B cell (primary cell): Measurements from ENCODE around the gene CAPZA2. TPM values are rescaled to one million over a fixed set of nuclear protein-coding genes. Genes with fewer than 3 reads are reported as not detected.
"Not testable (repeated sequence)": the region's sequence is repeated elsewhere in the genome, so short reads cannot be mapped to it uniquely, and the experiment has no call there.

Experiments used
- ATAC-seq: fragments of 200-7000 bp; cut with Tn5 transposase; one replicate; pipeline ENCODE4 v1.10.0; 2021; ENCODE audit warnings: low read depth, mild to moderate bottlenecking, moderate number of reproducible peaks, moderate library complexity
- CTCF ChIA-PET: fragments of 350-600 bp; sonication (Branson Sonifier 250); formaldehyde crosslinking; loops from one replicate; lab custom pipeline; 2021; ENCODE audit warnings: antibody characterized with exemption, inconsistent platforms; lab: Charles Lee
- POLR2A ChIA-PET: fragments of 350-600 bp; sonication (Branson Sonifier 250); formaldehyde crosslinking; loops from one replicate; lab custom pipeline; 2021; ENCODE audit warnings: antibody characterized with exemption; lab: Charles Lee
- DNase-seq: peaks from one replicate; pipeline ENCODE4 v3.0.0; 2013
- H2AFZ ChIP-seq: 2 replicates; pipeline ENCODE4 v1.6.1; 2012; ENCODE audit warnings: mild to moderate bottlenecking, low read depth, low read length; ENCODE audit not compliant: insufficient read depth, poor library complexity, severe bottlenecking
- H3K27ac ChIP-seq, 2 donors: 1 replicate in 1 of 2; 2 replicates in 1 of 2; pipeline ENCODE4 v1.5.1; 2012 to 2013; ENCODE audit warnings: low read length in 2 of 2, mild to moderate bottlenecking in 2 of 2, moderate library complexity in 1 of 2
- H3K27me3 ChIP-seq, 4 experiments: fragments of 200-600 bp in 1 of 4; sonication (generic) in 1 of 4; replicated peaks in 1 of 4; 1 replicate in 2 of 4; 2 replicates in 2 of 4; pipeline versions ENCODE4 v1.6.1 to v1.7.0; 2013 to 2016; ENCODE audit warnings: low read length in 3 of 4, mild to moderate bottlenecking in 2 of 4, mixed read lengths in 1 of 4, moderate library complexity in 1 of 4; ENCODE audit not compliant: insufficient read depth in 4 of 4, control insufficient read depth in 3 of 4; ENCODE audit errors: control extremely low read depth in 1 of 4
- H3K36me3 ChIP-seq, 2 experiments: replicated peaks in 1 of 2; 1 replicate in 1 of 2; 2 replicates in 1 of 2; pipeline versions ENCODE4 v1.6.1 to v1.7.1; 2013; ENCODE audit warnings: low read length in 1 of 2; ENCODE audit not compliant: insufficient read depth in 2 of 2, control insufficient read depth in 1 of 2; ENCODE audit errors: control extremely low read depth in 1 of 2, extremely low read depth in 1 of 2
- H3K4me1 ChIP-seq, 2 donors: fragments of 200-600 bp in 1 of 2; sonication (generic) in 1 of 2; 1 replicate in 1 of 2; 2 replicates in 1 of 2; pipeline versions ENCODE4 v1.5.1 to v1.6.1; 2013 to 2017; ENCODE audit warnings: low read length in 2 of 2; ENCODE audit not compliant: control insufficient read depth in 2 of 2, insufficient read depth in 2 of 2
- H3K4me2 ChIP-seq: replicated peaks from 2 replicates; pipeline ENCODE3; 2012; ENCODE audit warnings: mild to moderate bottlenecking, low read depth, low read length; ENCODE audit not compliant: poor library complexity, severe bottlenecking
- H3K4me3 ChIP-seq, 5 experiments: fragments of 200-600 bp in 1 of 5; sonication (generic) in 1 of 5; 1 replicate in 3 of 5; 2 replicates in 2 of 5; pipeline versions ENCODE4 v1.5.1 to v1.7.0; 2011 to 2016; ENCODE audit warnings: low read length in 4 of 5, mild to moderate bottlenecking in 4 of 5, low read depth in 2 of 5, control low read depth in 1 of 5, moderate library complexity in 1 of 5; ENCODE audit not compliant: insufficient read depth in 1 of 5; ENCODE audit errors: control extremely low read depth in 1 of 5, extremely low read depth in 1 of 5
- H3K79me2 ChIP-seq: fragments of 200-600 bp; sonication (generic); one replicate; pipeline ENCODE4 v1.6.0; 2016; ENCODE audit warnings: low read length; ENCODE audit not compliant: control insufficient read depth, insufficient read depth
- H3K9ac ChIP-seq: fragments of 200-600 bp; sonication (generic); 2 replicates; pipeline ENCODE4 v1.6.1; 2017; ENCODE audit warnings: mild to moderate bottlenecking, low read length, moderate library complexity
- H3K9me3 ChIP-seq, 3 donors: one replicate each; pipeline versions ENCODE4 v1.6.1 to v1.7.1; 2013; ENCODE audit warnings: low read length in 2 of 3; ENCODE audit not compliant: control insufficient read depth in 2 of 3, insufficient read depth in 1 of 3; ENCODE audit errors: control extremely low read depth in 1 of 3
- H4K20me1 ChIP-seq: 2 replicates; pipeline ENCODE4 v1.6.0; 2012; ENCODE audit warnings: mild to moderate bottlenecking, low read length; ENCODE audit not compliant: insufficient read depth, control insufficient read depth, poor library complexity, severe bottlenecking
- H3K27ac Mint-ChIP-seq: one replicate; pipeline ENCODE4 v1.8.0; 2021; ENCODE audit warnings: mixed read lengths
- H3K27me3 Mint-ChIP-seq: one replicate; pipeline ENCODE4 v1.8.0; 2021; ENCODE audit warnings: mixed read lengths
- H3K4me1 Mint-ChIP-seq: one replicate; pipeline ENCODE4 v1.8.0; 2021; ENCODE audit warnings: mixed read lengths
- H3K4me3 Mint-ChIP-seq: one replicate; pipeline ENCODE4 v1.8.0; 2021; ENCODE audit warnings: mixed read lengths
- H3K9me3 Mint-ChIP-seq: one replicate; pipeline ENCODE4 v1.8.0; 2022; ENCODE audit warnings: mixed read lengths; ENCODE audit not compliant: insufficient read depth
- EZH2 ChIP-seq: IDR thresholded peaks from 2 replicates; pipeline ENCODE4 v1.6.1; 2012; ENCODE audit warnings: borderline replicate concordance, low read depth, mild to moderate bottlenecking, moderate library complexity, low read length; ENCODE audit not compliant: insufficient read depth, poor library complexity, severe bottlenecking
- WGBS: methylation state at CpG from one replicate; pipeline ENCODE4 v1.1.5; 2013; ENCODE audit warnings: missing lambda C conversion rate; ENCODE audit not compliant: insufficient coverage; 5-methylcytosine and 5-hydroxymethylcytosine counted together
- intact Hi-C: fragments of 100-400 bp; cut with micrococcal nuclease; formaldehyde crosslinking; loops from one replicate; pipeline ENCODE4 v1.10.0; 2022
- polyA plus RNA-seq: library from polyadenylated mRNA; depleted of rRNA; stranded (reverse); fragments of >200 nt; gene quantifications from 2 replicates; pipeline ENCODE4 v1.2.3, GENCODE V29; 2012
- total RNA-seq, 2 donors: library from RNA; stranded (reverse); fragments of 120-200 nt in 1 of 2; gene quantifications; 1 replicate in 1 of 2; 2 replicates in 1 of 2; pipeline versions ENCODE4 v1.2.3 to v1.2.4, GENCODE V29; 2013 to 2022
- TF ChIP-seq, protein P1 (sequence below): fragments of 200-600 bp; IDR thresholded peaks from one replicate; pipeline ENCODE4 v1.8.0; 2022; ENCODE audit warnings: antibody characterized with exemption, mild to moderate bottlenecking

Gene CAPZA2
- total and polyA plus RNA-seq, 2 donors (not counting 1 experiment from before 2014, with no cell fraction given): 15.0 to 79.0 TPM

DNA sequence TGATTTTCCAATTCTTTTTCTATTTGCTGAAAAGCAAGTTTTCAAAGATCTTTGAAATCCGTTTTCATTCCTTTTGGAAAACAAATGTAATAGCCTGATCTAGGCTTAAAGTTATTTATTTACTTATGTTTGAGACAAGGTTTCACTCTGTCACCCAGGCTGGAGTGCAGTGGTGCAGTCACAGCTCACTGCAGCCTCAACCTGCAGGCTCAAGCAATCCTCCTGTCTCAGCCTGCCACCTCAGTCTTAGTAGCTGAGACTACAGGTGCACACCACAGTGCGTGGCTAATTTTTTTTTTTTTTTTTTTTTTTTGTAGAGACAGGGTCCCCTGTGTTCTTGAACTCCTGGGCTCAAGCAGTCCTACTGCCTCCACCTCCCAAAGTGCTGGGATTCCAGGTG, 95.5 kb downstream of the CAPZA2 start:
- no peak overlapping the region for H3K4me3 ChIP-seq
- no peaks in the 10 kb centered on the region for H3K9me3 ChIP-seq
- CTCF ChIA-PET: interaction anchor here (0.7 kb wide), 1 partner anchor 501 kb away, joined by 3 read pairs; no protein-coding TSS in a partner anchor
- TF ChIP-seq, protein P1, sequence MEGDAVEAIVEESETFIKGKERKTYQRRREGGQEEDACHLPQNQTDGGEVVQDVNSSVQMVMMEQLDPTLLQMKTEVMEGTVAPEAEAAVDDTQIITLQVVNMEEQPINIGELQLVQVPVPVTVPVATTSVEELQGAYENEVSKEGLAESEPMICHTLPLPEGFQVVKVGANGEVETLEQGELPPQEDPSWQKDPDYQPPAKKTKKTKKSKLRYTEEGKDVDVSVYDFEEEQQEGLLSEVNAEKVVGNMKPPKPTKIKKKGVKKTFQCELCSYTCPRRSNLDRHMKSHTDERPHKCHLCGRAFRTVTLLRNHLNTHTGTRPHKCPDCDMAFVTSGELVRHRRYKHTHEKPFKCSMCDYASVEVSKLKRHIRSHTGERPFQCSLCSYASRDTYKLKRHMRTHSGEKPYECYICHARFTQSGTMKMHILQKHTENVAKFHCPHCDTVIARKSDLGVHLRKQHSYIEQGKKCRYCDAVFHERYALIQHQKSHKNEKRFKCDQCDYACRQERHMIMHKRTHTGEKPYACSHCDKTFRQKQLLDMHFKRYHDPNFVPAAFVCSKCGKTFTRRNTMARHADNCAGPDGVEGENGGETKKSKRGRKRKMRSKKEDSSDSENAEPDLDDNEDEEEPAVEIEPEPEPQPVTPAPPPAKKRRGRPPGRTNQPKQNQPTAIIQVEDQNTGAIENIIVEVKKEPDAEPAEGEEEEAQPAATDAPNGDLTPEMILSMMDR: no peak
- TF ChIP-seq EZH2: no peak
- no peaks in the 10 kb centered on the region for H3K36me3 ChIP-seq
- no peak overlapping the region for H3K4me2 ChIP-seq
- no peak overlapping the region for H3K27ac ChIP-seq
- no peak for DNase-seq
- intact Hi-C loops: loop anchor here (10.0 kb wide), 1 partner anchor 433 kb away; the partner anchor contains the start of gene CAV1
- Mint-ChIP-seq H3K27me3 (peaks cover 3% of the 10 kb centered on the region), H3K9me3 (no peaks in the 10 kb centered on the region), H3K4me1 (peaks cover 22% of the 10 kb centered on the region), H3K27ac (no peak overlapping the region), H3K4me3 (no peak overlapping the region)
- no peak overlapping the region for H3K9ac ChIP-seq
- H2AFZ ChIP-seq: no peak overlapping the region
- H3K27me3 ChIP-seq: peaks cover 0 to 7% (median under 1%) of the 10 kb centered on the region in 4 experiments
- H3K79me2 ChIP-seq: no peaks in the 10 kb centered on the region
- no peaks in the 10 kb centered on the region for H4K20me1 ChIP-seq
- no CpG with 5 or more reads among the region's 2 CpGs for WGBS
- POLR2A ChIA-PET: no interaction called here
- ATAC-seq: no peak
- H3K4me1 ChIP-seq: peaks cover 10% of the 10 kb centered on the region in 2 donors

DNA sequence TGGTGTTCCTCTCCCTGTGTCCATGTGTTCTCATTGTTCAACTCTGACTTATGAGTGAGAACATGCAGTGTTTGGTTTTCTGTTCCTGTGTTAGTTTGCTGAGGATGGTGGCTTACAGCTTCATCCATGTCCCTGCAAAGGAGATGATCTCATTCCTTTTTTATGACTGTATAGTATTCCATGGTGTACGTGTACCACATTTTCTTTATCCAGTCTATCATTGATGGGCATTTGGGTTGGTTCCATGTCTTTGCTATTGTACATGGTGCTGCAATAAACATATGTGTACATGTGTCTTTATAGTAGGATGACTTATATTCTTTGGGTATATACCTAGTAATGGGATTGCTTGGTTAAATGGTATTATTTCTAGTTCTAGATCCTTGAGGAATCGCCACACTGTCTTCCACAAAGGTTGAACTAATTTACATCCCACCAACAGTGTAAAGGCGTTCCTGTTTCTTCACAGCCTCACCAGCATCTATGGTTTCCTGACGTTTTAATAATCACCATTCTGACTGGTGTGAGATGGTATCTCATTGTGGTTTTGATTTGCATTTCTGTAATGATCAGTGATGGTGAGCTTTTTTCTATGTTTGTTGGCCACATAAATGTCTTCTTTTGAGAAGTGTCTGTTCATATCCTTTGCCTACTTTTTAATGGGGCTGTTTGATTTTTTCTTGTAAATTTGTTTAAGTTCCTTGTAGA, 99.7 kb downstream of the CAPZA2 start:
- H4K20me1 ChIP-seq, H3K4me3 Mint-ChIP-seq, POLR2A ChIA-PET, H3K9me3 ChIP-seq, ATAC-seq, H3K27me3 Mint-ChIP-seq, H3K27me3 ChIP-seq, H3K27ac ChIP-seq, H3K9me3 Mint-ChIP-seq, H3K4me1 Mint-ChIP-seq, DNase-seq, H3K9ac ChIP-seq, H3K79me2 ChIP-seq, H3K4me3 ChIP-seq, intact Hi-C loops, H3K27ac Mint-ChIP-seq, H3K4me1 ChIP-seq, H3K36me3 ChIP-seq, H3K4me2 ChIP-seq, H2AFZ ChIP-seq: not testable (repeated sequence)
- CTCF ChIA-PET: interaction anchor here (0.6 kb wide), 1 partner anchor 183 kb away, joined by 3 read pairs; no protein-coding TSS in a partner anchor
- WGBS: 100% methylated on average over 1 of the region's 4 CpGs
